ENCODE results near the gene TMEM165.
"Not testable (repeated sequence)": the region's sequence is repeated elsewhere in the genome, so short reads cannot be mapped to it uniquely, and the experiment has no call there.

The TMEM165 gene, protein sequence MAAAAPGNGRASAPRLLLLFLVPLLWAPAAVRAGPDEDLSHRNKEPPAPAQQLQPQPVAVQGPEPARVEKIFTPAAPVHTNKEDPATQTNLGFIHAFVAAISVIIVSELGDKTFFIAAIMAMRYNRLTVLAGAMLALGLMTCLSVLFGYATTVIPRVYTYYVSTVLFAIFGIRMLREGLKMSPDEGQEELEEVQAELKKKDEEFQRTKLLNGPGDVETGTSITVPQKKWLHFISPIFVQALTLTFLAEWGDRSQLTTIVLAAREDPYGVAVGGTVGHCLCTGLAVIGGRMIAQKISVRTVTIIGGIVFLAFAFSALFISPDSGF

DNA sequence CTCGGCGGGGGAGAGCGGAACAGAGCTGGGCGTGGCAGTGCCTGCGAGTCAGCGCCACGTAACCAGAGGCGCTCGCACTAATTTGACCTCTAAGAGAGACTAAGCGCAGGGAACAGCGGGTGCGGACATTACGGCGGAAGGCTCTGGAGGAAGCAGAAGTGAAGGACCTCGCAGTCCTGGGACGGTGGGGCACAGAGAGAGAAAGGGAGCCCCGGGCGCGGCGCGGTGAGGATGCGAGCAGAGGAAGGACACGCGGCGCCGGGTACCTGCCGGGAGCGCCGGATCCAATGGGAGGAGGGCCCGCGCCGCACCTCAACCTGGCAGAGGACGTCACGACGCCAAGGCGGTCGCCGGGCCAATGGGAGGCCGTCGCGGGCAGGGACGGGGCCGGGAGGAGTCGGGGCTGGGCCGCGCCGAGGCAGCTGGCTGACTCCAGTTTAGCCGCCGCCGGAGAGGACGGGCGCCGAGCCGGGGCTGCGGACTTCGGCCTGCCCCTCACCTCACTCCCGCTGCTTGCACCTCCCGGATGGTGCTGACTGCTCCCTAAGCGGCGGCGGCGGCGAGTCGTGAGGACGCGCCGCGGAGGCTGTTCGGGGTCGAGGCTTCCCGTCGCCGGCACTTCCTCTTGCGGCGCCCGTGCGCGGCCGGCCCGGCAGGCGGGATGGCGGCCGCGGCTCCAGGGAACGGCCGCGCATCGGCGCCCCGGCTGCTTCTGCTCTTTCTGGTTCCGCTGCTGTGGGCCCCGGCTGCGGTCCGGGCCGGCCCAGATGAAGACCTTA is at the start of gene TMEM165:
Gene TMEM165, plus strand, starts transcription at position 429 of the 779 bp plus-strand sequence. Its CDS starts 233 bp downstream, at position 662.
- DNase-seq (ENCODE audit: low read depth): peak; percentile 79

DNA sequence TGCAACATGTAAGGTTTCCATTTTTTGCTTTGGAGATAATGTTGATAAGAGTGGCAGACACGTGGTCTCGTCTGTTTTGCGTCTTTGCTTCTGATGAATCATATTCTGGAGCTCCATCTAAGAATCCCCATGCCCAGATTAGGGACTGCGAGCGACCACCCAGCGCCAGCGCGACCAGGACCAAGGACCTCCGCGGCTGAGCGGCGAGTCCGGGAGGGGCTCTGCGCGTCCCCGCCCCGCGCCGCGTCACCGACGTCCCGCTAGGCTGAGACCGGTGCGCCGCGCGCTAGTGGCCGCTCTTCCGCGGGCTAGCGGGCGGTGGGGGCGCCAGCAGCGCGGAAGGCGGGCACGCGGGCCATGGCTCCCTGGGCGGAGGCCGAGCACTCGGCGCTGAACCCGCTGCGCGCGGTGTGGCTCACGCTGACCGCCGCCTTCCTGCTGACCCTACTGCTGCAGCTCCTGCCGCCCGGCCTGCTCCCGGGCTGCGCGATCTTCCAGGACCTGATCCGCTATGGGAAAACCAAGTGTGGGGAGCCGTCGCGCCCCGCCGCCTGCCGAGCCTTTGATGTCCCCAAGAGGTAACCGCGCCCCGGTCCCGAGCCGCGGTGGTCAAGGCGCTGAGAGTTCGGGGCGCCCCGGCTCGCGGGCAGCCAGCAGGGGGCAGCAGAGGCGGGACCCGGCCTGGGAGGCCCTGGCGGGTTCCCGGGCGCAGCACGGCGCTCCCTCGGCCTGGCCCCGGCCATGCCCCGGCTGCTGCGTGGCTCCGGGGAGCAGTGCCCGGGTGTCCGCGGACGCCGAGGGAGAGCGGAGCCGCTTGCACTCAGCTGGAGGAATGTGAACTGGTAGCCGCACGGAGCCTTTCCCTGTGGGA is 49.5 kb upstream of the TMEM165 start, which contains the start of gene SRD5A3:
Gene SRD5A3, plus strand, starts transcription at position 263 of the 871 bp plus-strand sequence. Its CDS starts 95 bp downstream, at position 358.
- DNase-seq (ENCODE audit: low read depth): peak; percentile 70

DNA sequence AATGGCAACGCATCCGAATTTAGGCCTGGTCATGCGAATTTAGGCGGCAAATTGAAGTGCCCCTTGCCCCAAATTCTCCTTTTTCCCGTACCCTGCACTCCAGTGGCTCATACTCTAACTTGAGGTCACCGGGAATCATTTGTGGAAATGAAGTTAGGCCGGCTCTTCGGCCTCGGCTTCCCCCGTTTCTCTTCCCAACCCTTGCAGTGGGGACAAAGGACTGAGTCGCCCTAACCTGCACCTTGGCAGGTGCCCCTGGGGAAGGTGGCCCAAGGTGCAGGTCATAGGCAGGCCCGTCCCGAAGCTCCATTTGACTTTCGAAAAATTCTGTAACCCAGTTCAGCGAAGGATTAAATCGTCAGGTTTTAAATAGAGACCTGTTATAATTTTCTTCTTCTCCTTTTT is 48.9 kb upstream of the TMEM165 start:
- DNase-seq (ENCODE audit: low read depth): no peak

DNA sequence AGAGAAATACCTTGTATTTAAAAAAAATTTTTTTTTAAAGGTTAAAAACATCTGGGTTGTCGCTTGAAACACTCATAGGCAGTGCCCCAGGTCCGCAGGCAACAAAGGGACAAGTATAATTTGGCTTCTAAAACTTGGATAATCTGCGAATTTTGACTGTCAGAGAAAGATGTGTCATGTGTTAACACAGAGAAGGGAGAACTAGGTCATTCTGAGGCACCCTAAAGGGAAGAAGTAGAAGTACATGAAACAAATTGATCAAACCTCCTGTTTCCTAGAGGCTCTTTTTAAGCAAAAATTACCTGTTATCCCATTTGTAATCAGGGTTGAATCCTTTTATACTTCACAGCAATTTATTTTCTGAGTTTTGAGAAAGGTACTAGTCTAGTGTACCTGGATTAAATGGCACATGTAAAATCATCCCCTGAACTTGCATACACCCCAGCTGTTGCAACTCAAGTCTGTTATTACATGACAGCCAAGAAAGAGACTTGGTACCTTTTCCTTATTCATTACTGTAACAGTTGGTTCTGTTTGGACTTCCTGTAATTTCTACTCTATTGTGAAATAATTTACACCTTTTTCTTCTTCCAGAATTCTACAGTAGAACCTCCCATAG is 48.0 kb upstream of the TMEM165 start:
- DNase-seq (ENCODE audit: low read depth): no peak

DNA sequence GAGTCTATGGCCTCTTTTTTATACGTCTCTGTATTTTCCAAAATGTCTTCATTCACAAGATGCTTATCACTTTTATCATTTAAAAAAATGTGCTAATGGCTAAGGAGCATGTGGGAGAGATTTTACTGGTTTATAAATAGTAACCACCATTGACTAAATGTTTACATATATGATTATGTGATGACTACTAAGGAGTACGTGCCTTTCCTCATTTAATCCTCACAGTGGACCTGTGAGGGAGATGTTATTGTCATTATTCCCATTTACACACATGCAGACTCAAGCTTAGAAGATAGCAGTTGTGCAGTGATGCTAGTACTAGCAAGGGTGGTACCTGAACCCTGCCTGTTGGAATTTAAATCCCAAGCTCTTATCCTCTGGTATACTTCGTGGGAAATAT is 47.3 kb upstream of the TMEM165 start:
- DNase-seq (ENCODE audit: low read depth): no peak

DNA sequence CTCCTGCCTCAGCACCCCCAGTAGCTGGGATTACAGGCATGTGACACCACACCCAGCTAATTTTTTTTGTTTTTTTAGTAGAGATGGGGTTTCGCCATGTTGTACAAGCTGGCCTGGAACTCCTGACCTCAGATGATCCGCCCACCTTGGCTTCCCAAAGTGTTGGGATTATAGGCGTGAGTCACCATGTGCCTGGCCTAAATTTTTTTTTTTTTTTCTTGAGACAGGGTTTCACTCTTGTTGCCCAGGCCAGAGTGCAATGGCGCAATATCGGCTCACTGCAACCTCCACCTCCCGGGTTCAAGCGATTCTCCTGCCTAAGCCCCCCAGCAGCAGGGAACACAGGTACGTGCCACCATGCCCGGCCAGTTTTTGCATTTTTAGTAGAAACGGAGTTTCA is 44.9 kb upstream of the TMEM165 start:
- not testable (repeated sequence) for DNase-seq (ENCODE audit: low read depth)

DNA sequence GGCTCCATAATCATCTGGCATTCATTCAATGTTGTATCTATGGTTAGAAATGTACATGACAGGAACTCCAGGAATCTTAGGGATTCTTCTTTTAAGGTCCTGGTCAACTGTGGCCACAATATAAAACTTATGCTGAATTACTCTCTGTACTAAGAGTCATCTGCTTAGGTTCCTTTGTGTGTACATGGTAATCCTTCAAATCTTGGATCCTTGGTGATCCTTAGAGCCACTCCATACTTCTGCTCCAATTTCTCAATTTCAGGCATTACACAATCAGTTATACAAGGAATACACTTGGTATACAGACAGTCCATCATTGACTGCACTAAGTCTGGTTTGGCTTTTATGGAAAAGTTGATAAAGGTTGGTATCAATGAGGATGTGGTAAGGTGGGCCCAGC is 43.9 kb upstream of the TMEM165 start:
- DNase-seq (ENCODE audit: low read depth): no peak

DNA sequence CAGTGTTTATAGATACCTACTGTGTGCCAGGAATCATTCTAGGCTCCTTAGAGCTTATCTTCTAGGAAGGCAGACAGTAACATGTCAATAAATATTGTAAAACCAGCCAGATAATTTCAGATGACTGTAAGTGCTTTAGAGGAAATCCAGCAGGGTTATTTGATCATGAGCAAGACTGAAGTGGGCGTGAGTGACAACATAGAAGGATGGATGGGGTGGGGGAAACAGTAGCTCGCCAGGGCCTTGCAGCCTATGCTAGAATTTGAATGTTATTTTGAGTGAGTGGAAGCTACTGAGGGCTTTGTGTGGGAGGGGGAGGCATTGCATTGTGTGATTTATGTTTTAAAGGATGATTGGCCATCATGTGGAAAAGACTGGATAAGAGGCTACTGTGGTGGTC is 43.0 kb upstream of the TMEM165 start:
- DNase-seq (ENCODE audit: low read depth): no peak

DNA sequence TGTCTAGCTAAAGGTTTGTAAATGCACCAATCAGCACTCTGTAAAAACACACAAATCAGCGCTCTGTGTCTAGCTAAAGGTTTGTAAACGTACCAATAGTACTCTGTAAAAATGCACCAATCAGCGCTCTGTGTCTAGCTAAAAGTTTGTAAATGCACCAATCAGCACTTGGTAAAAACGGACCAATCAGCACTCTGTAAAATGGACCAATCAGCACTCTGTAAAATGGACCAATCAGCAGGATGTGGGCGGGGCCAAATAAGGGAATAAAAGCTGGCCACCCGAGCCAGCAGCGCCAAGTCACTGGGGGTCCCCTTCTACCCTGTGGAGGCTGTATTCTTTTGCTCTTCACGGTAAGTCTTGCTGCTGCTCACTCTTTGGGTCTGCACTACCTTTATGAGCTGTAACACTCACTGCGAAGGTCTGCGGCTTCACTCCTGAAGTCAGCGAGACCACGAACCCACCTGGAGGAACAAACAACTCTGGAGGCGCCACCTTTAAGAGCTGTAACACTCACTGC is 42.5 kb upstream of the TMEM165 start:
- not testable (repeated sequence) for DNase-seq (ENCODE audit: low read depth)

DNA sequence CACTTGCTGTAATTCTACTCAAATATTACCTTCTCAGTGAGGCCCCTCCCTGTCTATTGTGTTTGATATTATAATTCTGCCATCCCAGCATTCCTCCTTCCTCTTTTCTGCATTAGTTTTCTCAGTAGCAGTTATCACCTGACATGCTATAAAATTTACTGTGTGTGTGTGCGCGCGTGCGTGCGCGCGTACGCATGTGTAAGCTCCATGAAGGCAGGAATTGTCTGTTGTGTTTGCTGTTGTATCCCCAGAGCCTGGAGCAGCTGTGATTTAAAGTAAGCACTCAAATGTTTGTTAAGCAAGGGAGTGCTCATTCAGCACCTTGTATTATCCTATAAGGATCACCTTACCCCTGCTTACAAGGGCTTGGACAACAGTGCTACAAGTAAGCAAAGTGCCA is 41.1 kb upstream of the TMEM165 start:
- no peak for DNase-seq (ENCODE audit: low read depth)

DNA sequence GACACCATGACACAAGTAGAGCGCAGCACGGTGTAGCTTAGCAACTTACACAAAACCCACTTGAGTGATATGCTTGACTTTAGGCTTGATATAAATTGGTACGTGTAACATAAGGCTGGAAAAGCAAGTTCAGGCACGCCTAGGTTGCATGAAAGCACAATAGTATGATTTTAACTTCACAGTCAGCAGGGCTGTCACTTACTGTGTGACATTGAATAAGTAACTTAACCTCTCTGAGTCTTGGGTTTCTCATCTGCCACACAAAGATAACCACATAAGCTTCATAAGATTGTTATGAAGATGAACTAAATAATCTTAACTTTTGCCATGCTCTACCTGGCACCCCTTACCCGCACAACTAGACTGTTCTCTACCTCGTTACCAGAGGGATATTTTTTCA is 40.2 kb upstream of the TMEM165 start:
- DNase-seq (ENCODE audit: low read depth): no peak

DNA sequence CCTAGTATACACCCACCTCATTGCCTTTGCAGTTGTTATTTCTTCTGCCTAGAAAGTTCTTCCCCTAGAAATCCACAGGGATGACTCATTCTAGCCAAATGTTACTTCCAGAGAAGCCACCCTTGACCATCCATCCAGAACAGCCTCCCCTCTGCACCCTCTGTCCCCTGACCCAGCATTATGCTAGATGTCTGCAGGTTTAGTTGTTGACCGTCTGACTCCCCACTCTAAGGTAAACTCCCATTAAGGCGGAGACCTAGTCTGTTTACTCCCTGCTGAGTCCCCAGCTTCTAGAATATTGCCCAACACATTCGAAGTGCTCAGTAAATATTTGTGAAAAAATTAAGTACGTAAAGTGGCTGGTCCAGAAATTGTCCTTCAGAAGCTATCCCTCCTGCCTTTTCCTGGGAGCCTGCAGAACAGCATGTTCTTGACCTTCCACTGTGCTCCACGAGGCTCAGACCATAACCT is 38.7 kb upstream of the TMEM165 start:
- DNase-seq (ENCODE audit: low read depth): no peak

DNA sequence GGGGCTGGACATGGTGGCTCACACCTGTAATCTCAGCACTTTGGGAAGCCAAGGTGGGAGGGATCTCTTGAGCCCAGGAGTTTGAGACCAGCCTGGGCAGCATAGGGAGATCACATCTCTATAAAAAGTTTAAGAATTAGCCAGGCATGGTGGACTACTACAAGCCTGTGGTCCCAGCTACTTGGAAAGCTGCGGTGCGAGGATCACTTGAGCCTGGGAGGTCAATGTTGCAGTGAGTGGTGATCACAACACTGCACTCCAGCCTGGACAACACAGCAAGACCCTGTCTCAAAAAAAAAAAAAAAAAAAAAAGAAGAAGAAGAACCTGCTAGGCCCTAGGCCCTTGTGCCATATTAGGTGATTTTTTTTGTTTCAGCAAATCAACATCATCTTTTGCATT is 37.5 kb upstream of the TMEM165 start:
- no peak for DNase-seq (ENCODE audit: low read depth)

DNA sequence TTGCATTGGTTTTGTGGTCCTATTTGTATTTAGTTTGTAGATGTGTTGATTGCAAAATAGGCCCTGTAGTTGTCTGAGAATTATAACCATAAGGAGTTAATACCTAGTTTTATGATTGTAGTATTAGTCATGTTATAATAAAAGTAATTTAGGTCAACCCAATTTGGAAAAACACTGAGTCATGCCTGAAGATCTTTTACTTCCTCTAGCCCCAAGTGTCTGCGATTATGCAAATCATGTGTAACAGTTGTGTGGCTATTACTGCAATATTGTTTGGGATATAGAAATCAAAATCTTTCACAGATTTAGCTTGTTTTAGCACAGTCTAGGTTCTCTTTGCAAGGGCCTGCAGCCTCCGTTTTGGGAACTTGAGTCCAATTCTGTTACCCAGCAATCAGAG is 37.1 kb upstream of the TMEM165 start:
- DNase-seq (ENCODE audit: low read depth): no peak

DNA sequence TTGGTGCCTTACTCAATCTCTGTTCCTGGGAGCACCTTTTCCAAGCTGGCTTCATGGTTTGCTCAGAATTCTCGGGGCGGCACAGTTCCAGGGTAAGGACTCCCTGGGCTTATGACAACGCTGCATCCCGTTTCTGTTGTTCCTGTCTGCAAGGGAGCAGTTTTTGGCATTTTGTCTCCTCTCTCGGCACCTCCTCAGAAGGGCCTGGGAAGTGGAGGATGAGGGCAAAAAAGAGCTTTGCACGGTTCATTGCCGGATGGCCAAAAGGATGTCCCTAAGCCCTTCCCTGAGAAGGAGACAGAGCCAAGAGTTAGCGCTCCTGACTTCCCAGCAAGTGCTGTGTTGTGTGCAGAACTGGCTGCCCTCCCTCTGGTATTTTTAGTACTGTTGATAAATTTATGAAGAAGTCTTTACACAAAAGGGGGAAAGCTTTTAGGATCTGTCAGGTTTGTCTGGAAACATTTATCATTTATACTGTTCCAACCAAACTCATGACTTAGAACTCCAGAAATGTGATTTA is 36.3 kb upstream of the TMEM165 start:
- no peak for DNase-seq (ENCODE audit: low read depth)

DNA sequence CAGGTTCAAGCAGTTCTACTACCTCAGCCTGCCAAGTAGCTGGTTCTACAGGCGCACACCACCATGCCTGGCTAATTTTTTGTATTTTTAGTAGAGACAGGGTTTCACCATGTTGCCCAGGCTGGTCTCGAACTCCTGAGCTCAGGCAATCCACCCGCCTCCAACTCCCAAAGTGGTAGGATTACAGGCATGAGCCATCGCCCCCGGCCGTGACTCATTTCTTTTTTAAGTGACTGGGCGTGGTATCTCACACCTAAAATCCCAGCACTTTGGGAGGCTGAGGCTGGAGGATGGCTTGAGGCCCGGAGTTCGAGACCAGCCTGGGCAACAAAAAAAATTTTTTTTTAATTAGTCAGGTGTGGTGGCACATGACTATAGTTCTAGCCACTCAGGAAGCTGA is 32.8 kb upstream of the TMEM165 start:
- DNase-seq (ENCODE audit: low read depth): not testable (repeated sequence)

DNA sequence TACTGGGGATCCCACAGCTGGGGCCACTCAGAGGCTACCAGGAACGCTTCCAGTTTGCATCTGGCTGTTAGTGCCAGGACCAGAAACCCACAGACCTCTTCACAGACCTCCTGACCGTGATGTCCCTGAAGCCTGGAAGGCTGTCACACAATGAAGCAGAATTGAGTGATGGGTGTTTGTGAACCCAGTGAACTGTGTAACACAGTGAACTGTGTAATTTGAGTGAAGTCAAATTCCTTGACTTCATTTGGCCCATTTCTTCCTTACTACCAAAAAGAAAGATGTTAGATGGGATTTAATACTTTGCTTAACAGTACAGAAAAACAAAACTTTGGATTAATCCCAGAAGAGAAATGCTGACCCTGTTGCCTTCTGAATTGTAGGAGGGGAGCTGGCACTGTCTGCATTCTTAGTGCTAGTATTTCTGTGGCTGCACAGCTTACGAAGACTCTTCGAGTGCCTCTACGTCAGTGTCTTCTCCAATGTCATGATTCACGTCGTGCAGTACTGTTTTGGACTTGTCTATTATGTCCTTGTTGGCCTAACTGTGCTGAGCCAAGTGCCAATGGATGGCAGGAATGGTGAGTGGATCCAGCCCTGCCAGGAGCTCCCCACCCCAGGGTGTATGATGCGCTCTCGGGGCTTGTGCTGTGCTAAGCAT is 31.9 kb upstream of the TMEM165 start:
- no peak for DNase-seq (ENCODE audit: low read depth)

DNA sequence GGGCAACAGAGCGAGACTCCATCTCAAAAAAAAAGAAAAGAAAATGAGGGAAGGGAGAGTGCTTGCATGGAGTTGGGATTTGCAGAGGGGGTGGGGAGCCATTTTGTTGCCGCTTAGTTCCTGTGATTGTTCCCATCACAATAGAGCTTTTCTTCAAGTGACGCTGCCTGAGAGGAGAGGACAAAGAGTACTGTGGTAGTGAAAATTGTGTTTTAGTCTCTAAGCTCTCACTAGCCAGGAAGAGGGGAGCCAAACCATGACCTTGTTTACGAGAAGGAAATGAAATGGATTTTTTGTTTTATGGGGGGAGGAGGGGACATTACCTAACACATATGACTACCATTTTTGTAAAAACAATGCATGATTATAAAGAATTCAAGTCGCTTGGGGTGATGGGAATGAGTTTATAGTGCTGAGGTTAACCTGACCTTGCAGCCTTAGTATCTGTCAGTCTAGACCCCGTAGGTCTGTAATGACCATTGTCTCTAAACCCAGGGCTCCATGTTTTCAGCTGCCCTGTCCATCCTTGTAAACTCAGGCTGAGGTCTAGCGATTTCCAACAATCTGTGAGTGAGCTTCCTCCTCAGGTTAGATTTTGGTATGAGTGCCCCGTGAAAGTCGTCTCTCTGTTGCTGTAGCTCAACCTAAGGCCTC is 30.9 kb upstream of the TMEM165 start:
- no peak for DNase-seq (ENCODE audit: low read depth)

DNA sequence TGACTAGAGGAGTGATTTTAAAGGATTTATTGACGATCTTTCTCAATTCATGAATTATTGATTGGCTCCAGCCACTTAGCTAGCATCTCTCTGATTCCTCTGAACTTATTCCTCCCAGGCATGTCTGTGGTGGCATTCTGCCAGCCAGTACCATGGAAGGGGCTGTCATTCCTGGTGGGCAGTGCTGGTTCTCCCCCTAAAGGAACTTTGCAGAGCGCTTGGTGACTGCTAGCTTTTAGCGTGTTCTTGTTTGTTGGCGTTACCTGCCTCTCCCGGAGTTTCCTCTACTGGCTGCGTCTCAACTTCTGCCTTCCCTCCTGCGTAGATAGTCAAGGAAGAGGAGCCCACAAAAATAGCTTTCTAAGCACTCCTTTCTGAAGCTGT is 30.4 kb upstream of the TMEM165 start:
- DNase-seq (ENCODE audit: low read depth): no peak

DNA sequence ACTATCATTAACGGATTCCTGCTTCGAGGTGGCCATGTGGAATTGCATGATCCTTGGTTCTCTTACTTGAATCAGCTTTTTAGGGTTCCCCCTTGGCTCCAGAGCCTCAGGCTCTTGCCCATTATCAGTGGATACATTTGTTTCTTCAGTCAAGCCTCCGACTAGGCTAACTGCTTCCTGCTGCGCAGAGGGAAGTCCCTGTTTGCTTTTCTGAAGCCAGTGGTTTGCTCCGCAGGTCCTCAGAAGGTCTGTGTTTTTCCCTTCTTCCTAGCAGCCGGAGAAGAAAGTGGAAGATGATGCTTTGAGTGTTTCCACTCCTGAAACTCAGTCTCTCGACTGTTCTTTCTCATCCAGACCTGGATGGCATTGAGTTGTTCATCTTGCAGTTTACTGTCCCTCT is 29.1 kb upstream of the TMEM165 start:
- DNase-seq (ENCODE audit: low read depth): no peak
